ENCODE measurements around the gene STX5.
A peak's percentile ranks its signal among the peaks of the same experiment; 100 is the strongest.

The STX5 gene

DNA sequence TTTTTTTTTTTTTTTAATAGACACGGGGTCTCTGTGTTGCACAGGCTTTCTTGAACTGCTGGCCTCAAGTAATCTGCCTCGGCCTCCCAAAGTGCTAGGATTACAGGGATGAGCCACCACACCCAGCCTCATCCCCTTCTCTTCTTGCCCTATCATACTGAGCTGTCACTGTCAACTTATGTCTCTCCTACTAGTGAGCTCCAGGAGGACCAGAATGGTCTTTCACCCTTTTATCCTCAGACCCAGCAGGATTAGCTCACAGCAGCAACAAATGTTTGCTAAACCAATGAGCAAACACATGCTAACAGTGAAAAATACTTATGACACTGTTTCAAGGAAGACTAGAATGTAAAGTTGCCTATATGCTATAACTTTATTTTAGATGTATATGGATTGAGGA is 20.2 kb downstream of the STX5 start:
- H3K9me3 ChIP-seq (ENCODE audit: low read depth, low read length): no peaks in the 10 kb centered on the region
- H3K9ac ChIP-seq (ENCODE audit: insufficient read length): no peak overlapping the region
- no peak for DNase-seq (ENCODE audit: low read depth, low spot score)
- H3K36me3 ChIP-seq (ENCODE audit: insufficient read depth, low read length): no peaks in the 10 kb centered on the region
- TF ChIP-seq POLR2AphosphoS5 (IDR thresholded peaks at IDR 0.05; ENCODE audit: borderline replicate concordance, low read depth, low read length) (no peak), FOXP2 (optimal IDR thresholded peaks at IDR 0.05; ENCODE audit: control extremely low read depth, extremely low read length, insufficient read depth) (no peak), EZH2 (IDR thresholded peaks at IDR 0.05) (no peak)
- no peak overlapping the region; the same call in 1 of the 2 replicates for H3K27ac ChIP-seq
- no peak overlapping the region for H3K4me3 ChIP-seq

DNA sequence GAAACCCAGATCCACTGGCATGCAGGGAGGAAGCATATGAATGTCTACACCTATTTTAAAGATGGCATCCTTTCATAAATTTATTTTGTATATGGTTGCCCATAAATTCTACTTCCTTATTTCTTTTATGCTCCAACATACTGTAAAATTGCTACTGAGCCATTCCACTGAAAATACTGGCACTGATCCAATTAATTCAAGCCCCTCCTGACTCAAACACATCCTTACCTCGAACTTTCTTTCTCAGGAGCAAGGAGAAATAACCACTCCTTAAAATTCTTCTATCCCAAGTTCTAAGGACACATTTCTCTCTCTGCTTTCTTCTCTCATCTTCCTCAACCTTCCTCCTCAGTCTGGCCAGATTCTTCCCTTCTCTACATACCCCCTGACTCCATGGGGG is 21.1 kb downstream of the STX5 start:
- Histone ChIP-seq H3K27ac (no peak overlapping the region), H3K9me3 (ENCODE audit: low read depth, low read length) (no peaks in the 10 kb centered on the region), H3K4me3 (no peak overlapping the region), H3K36me3 (ENCODE audit: insufficient read depth, low read length) (no peaks in the 10 kb centered on the region), H3K9ac (ENCODE audit: insufficient read length) (no peak overlapping the region)
- TF ChIP-seq POLR2AphosphoS5 (IDR thresholded peaks at IDR 0.05; ENCODE audit: borderline replicate concordance, low read depth, low read length): no peak
- no peak for TF ChIP-seq FOXP2 (optimal IDR thresholded peaks at IDR 0.05; ENCODE audit: control extremely low read depth, extremely low read length, insufficient read depth)
- no peak for TF ChIP-seq EZH2 (IDR thresholded peaks at IDR 0.05)
- DNase-seq (ENCODE audit: low read depth, low spot score): no peak

DNA sequence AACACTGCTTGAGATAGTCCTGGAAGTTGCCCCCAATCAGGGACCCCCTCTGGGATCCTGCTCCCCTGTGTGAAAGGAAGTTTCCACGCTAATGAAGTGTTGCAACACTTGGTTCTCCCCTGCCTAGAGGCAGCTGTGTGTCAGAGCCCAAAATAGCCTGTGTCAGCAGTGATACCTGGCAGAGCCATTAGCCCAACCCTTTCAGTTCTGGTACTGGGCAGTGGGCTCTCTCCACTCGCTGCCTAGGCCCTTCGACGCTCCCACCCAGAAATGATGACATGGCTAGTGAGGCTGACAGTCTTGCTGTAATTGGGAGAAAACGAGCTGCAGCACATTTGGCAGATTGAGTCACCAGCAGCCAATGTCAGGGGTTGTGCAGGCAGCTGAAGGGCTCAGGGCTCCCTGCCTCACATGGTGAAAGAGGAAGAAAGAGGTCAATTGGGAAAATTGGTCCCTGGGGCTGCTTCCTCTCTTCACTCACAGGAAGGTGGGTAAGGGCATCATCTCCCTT is 25.2 kb downstream of the STX5 start:
- Histone ChIP-seq H3K9ac (ENCODE audit: insufficient read length) (no peak overlapping the region), H3K9me3 (ENCODE audit: low read depth, low read length) (no peaks in the 10 kb centered on the region), H3K36me3 (ENCODE audit: insufficient read depth, low read length) (peaks cover 18% of the 10 kb centered on the region), H3K4me3 (no peak overlapping the region), H3K27ac (no peak overlapping the region)
- DNase-seq (ENCODE audit: low read depth, low spot score): no peak
- TF ChIP-seq FOXP2 (optimal IDR thresholded peaks at IDR 0.05; ENCODE audit: control extremely low read depth, extremely low read length, insufficient read depth): no peak
- 0 out of 2 replicates have a peak, but pooled peaks have one; percentile 20 for TF ChIP-seq POLR2AphosphoS5 (IDR thresholded peaks at IDR 0.05; ENCODE audit: borderline replicate concordance, low read depth, low read length)
- TF ChIP-seq EZH2 (IDR thresholded peaks at IDR 0.05): no peak

DNA sequence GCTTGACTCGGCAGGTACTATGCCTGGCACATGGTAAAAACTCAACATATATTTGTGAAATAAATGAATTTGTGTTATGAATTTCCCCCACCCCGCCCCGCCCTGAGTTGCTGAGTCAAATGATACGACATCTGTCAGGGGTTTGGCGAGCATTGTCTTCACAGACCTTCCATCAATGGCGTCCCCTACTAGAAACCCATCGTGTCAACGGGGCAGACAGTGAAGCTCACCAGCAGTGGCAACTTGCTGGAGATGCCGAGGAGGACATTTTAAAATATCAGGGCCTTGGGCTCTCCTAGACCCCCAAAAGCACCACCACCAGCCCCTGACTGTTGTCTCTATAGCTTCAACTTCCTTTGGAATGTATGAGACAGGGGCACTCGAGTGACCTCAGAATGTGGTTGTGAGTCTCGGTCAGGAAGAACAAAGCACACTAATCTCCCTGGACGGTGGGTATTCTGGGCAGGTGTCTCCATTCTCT is 25.9 kb downstream of the STX5 start:
- peaks cover 24% of the 10 kb centered on the region for H3K36me3 ChIP-seq (ENCODE audit: insufficient read depth, low read length)
- peak overlapping the region; percentile 79 for H3K9ac ChIP-seq (ENCODE audit: insufficient read length)
- no peak for TF ChIP-seq POLR2AphosphoS5 (IDR thresholded peaks at IDR 0.05; ENCODE audit: borderline replicate concordance, low read depth, low read length)
- TF ChIP-seq FOXP2 (optimal IDR thresholded peaks at IDR 0.05; ENCODE audit: control extremely low read depth, extremely low read length, insufficient read depth): no peak
- no peak for TF ChIP-seq EZH2 (IDR thresholded peaks at IDR 0.05)
- peak overlapping the region; percentile 15 for H3K27ac ChIP-seq
- H3K4me3 ChIP-seq: peak overlapping the region; percentile 86
- H3K9me3 ChIP-seq (ENCODE audit: low read depth, low read length): no peaks in the 10 kb centered on the region
- no peak for DNase-seq (ENCODE audit: low read depth, low spot score)

DNA sequence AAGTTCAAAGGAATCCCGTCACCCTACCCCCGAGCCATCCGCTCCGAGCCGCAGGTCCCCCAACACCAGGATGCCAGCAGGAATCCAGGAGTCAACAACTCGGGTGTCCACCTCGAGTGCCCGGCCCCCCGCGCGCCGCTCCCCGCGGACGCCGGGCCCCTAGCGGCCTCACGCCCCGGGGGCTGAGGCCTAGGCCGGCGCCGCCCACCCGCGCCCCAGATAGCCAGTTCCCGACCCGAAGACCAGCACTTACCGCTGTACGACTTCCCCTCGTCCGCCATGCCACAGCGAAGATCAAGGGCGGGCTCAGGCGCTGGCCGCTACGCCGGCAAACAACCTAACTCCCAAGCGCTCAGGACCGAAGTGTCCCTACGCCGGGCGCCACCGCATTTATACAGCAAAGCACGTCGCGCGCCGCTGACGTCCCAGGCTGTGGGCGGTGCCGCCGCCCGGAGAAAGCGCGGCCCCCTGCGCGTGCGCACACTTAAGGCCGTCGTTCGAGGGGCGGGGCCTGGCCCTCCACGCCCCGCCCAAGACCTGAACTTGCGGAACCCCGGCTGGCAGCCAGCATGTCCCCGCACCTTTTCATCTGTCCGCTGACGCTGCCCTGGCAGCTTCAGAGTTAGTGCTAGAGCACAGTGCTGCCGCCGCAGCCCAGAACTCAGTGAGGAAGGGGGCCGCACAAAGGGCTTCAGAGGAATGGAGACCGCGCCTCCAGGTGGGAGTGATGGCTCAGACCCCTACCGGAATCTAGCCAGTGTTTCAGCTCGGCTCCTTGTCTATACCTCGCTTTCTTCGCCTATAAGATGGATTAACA is 26.6 kb downstream of the STX5 start, which contains the start of gene NXF1:
Gene NXF1, minus strand, starts transcription at position 365 of the 817 bp plus-strand sequence. Its CDS starts 84 bp downstream, at position 281.
- H3K27ac ChIP-seq: peak within 1 kb of the TSS; percentile 55
- H3K9ac ChIP-seq (ENCODE audit: insufficient read length): peak within 1 kb of the TSS; percentile 99
- H3K9me3 ChIP-seq (ENCODE audit: low read depth, low read length): no peaks in the 10 kb centered on the region
- H3K4me3 ChIP-seq: peak within 1 kb of the TSS; percentile 86
- no peak for TF ChIP-seq EZH2 (IDR thresholded peaks at IDR 0.05)
- TF ChIP-seq FOXP2 (optimal IDR thresholded peaks at IDR 0.05; ENCODE audit: control extremely low read depth, extremely low read length, insufficient read depth): no peak
- peak; percentile 100 for TF ChIP-seq POLR2AphosphoS5 (IDR thresholded peaks at IDR 0.05; ENCODE audit: borderline replicate concordance, low read depth, low read length)
- H3K36me3 ChIP-seq (ENCODE audit: insufficient read depth, low read length): peaks cover 28% of the 10 kb centered on the region
- peak; percentile 60 for DNase-seq (ENCODE audit: low read depth, low spot score)

DNA sequence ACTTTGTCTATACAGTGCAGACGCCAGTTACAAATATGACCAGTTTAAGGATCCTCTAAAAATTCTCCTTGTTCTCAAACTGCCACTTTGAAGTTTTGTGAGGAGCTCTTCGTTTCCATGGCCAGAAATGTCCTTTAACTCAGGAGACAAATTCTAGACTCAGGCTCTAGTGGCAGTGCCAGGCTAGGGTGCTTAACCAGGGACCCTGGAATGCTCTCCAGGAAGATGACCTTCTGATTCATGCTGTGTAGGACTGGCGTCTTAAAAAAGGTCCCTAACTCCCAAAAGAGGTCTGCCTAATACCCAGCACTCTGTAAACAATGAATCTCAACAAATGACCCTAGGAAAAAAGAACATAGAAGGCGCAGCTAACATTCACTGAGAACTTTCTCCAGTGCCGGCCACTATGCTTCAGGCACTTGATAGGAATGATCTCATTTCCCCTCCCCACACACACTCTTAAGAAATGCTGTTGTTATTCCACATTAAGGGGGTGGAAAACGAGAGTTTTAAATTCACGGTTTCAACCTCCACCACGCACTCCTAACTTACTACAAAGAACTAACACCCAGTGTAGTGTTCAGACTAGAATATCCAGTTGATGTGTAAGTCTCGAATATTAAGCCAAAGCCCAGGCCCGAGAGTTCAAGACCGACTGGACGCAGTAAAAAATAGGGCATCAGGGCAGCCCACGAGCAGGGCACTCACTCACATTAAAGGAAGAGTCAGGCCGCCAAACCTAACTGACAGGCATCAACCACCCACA is 27.4 kb downstream of the STX5 start:
- H3K36me3 ChIP-seq (ENCODE audit: insufficient read depth, low read length): peaks cover 36% of the 10 kb centered on the region
- H3K9me3 ChIP-seq (ENCODE audit: low read depth, low read length): no peaks in the 10 kb centered on the region
- no peak for TF ChIP-seq EZH2 (IDR thresholded peaks at IDR 0.05)
- no peak for TF ChIP-seq FOXP2 (optimal IDR thresholded peaks at IDR 0.05; ENCODE audit: control extremely low read depth, extremely low read length, insufficient read depth)
- TF ChIP-seq POLR2AphosphoS5 (IDR thresholded peaks at IDR 0.05; ENCODE audit: borderline replicate concordance, low read depth, low read length): no peak
- DNase-seq (ENCODE audit: low read depth, low spot score): no peak
- peak overlapping the region; percentile 55; the same call in 1 of the 2 replicates for H3K27ac ChIP-seq
- peak overlapping the region; percentile 99 for H3K9ac ChIP-seq (ENCODE audit: insufficient read length)
- H3K4me3 ChIP-seq: peak overlapping the region; percentile 86

DNA sequence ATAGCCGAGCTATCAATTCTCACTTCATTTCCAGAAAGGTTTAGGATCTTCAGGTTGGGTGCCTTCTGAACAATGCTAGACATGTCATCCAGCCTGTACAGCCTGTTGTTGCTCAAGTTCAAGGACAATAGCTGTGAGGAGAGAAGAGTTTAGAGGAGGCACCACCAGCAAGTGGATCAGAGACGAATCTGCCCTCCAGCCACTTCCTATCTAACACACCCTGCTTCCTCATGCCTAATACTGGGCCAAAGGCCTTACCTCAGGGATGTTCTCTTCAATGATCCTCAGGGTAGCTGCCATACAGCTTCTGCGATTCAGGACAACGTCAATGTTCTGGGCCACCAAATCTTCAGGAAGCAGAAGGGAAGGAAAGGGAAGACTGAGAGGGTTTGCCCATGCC is 30.8 kb downstream of the STX5 start:
- Histone ChIP-seq H3K9me3 (ENCODE audit: low read depth, low read length) (no peaks in the 10 kb centered on the region), H3K9ac (ENCODE audit: insufficient read length) (no peak overlapping the region), H3K27ac (no peak overlapping the region), H3K4me3 (no peak overlapping the region), H3K36me3 (ENCODE audit: insufficient read depth, low read length) (peaks cover 64% of the 10 kb centered on the region)
- TF ChIP-seq POLR2AphosphoS5 (IDR thresholded peaks at IDR 0.05; ENCODE audit: borderline replicate concordance, low read depth, low read length): no peak
- no peak for TF ChIP-seq EZH2 (IDR thresholded peaks at IDR 0.05)
- TF ChIP-seq FOXP2 (optimal IDR thresholded peaks at IDR 0.05; ENCODE audit: control extremely low read depth, extremely low read length, insufficient read depth): no peak
- DNase-seq (ENCODE audit: low read depth, low spot score): no peak

DNA sequence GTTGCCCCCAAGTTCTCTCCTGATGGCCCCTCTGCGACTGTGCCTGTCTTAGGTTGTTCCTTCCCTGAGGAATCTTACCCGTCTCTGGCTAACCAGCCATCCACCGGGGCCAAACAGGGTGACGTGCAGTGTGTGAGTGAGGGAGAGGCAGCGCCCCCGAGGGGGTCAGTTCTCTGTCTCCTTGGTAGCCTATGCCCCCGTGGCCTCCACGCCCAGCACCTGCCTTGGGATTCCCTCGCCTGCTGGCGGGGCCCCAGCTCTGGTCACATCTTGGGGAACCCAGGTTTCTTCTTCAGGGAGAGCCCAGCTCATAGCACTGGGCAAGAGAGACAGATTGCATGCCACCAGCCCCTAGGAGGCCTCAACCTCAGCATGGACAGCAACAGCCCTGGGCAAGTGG is 32.4 kb downstream of the STX5 start:
- Histone ChIP-seq H3K4me3 (no peak overlapping the region), H3K9ac (ENCODE audit: insufficient read length) (no peak overlapping the region), H3K36me3 (ENCODE audit: insufficient read depth, low read length) (peaks cover 80% of the 10 kb centered on the region), H3K9me3 (ENCODE audit: low read depth, low read length) (no peaks in the 10 kb centered on the region), H3K27ac (no peak overlapping the region)
- DNase-seq (ENCODE audit: low read depth, low spot score): no peak
- TF ChIP-seq POLR2AphosphoS5 (IDR thresholded peaks at IDR 0.05; ENCODE audit: borderline replicate concordance, low read depth, low read length): no peak
- TF ChIP-seq EZH2 (IDR thresholded peaks at IDR 0.05): no peak
